H9 (cell line): ENCODE results near the gene WDHD1. TPM values are rescaled to one million over a fixed set of nuclear protein-coding genes. Genes with fewer than 3 reads are reported as not detected.

Experiments
- DNase-seq: peaks from one replicate; pipeline ENCODE4 v3.0.0-alpha.2; 2017
- H2AFZ ChIP-seq: one replicate; pipeline ENCODE4 v1.6.1; 2013; ENCODE audit warnings: mild to moderate bottlenecking, low read length, control low read depth, moderate library complexity
- H2AK5ac ChIP-seq: 2 replicates; pipeline ENCODE4 v1.6.1; 2013; ENCODE audit warnings: low read length, control low read depth, mixed read lengths; ENCODE audit not compliant: insufficient read length
- H2BK120ac ChIP-seq: one replicate; pipeline ENCODE4 v1.6.1; 2013; ENCODE audit warnings: low read depth, mild to moderate bottlenecking, low read length, control low read depth, inconsistent platforms; ENCODE audit not compliant: poor library complexity, severe bottlenecking
- H2BK12ac ChIP-seq: 2 replicates; pipeline ENCODE4 v1.6.1; 2013; ENCODE audit warnings: low read length, control low read depth, mixed read lengths, low read depth; ENCODE audit not compliant: insufficient read length
- H2BK15ac ChIP-seq: 2 replicates; pipeline ENCODE4 v1.6.1; 2013; ENCODE audit warnings: low read depth, low read length, control low read depth
- H2BK20ac ChIP-seq: one replicate; pipeline ENCODE4 v1.6.1; 2013; ENCODE audit warnings: low read depth, mild to moderate bottlenecking, low read length, control low read depth, inconsistent platforms; ENCODE audit not compliant: poor library complexity, severe bottlenecking
- H2BK5ac ChIP-seq: 2 replicates; pipeline ENCODE4 v1.6.1; 2013; ENCODE audit warnings: low read length, control low read depth, mixed read lengths; ENCODE audit not compliant: insufficient read length
- H3K14ac ChIP-seq: 2 replicates; pipeline ENCODE4 v1.6.1; 2013; ENCODE audit warnings: low read length, control low read depth; ENCODE audit not compliant: insufficient read depth
- H3K18ac ChIP-seq: 2 replicates; pipeline ENCODE4 v1.6.1; 2013; ENCODE audit warnings: low read depth, mild to moderate bottlenecking, mixed read lengths, low read length, control low read depth; ENCODE audit not compliant: insufficient read length
- H3K23ac ChIP-seq: 2 replicates; pipeline ENCODE4 v1.6.1; 2013; ENCODE audit warnings: low read length, control low read depth, mixed read lengths, low read depth; ENCODE audit not compliant: insufficient read length
- H3K23me2 ChIP-seq: 2 replicates; pipeline ENCODE4 v1.6.1; 2013; ENCODE audit warnings: low read depth, mild to moderate bottlenecking, mixed read lengths, low read length, control low read depth; ENCODE audit not compliant: insufficient read length, poor library complexity, severe bottlenecking
- H3K27ac ChIP-seq: 2 replicates; pipeline ENCODE4 v1.5.1; 2013; ENCODE audit warnings: low read length, control low read depth, mixed read lengths, low read depth; ENCODE audit not compliant: insufficient read length
- H3K27me3 ChIP-seq: 2 replicates; pipeline ENCODE4 v1.6.1; 2013; ENCODE audit warnings: low read length, control low read depth, inconsistent platforms; ENCODE audit not compliant: insufficient read depth
- H3K4ac ChIP-seq: 2 replicates; pipeline ENCODE4 v1.6.1; 2013; ENCODE audit warnings: low read depth, mild to moderate bottlenecking, control low read depth, inconsistent platforms, low read length, moderate library complexity
- H3K4me1 ChIP-seq: 2 replicates; pipeline ENCODE4 v1.6.1; 2013; ENCODE audit warnings: low read length, control low read depth, inconsistent platforms; ENCODE audit not compliant: insufficient read depth
- H3K4me2 ChIP-seq: 2 replicates; pipeline ENCODE4 v1.6.1; 2013; ENCODE audit warnings: low read length, control low read depth, mixed read lengths; ENCODE audit not compliant: insufficient read length, insufficient read depth
- H3K56ac ChIP-seq: 2 replicates; pipeline ENCODE4 v1.6.1; 2013; ENCODE audit warnings: low read depth, mild to moderate bottlenecking, mixed read lengths, low read length, control low read depth; ENCODE audit not compliant: insufficient read length
- H3K79me1 ChIP-seq: 2 replicates; pipeline ENCODE4 v1.6.1; 2013; ENCODE audit warnings: low read depth, mild to moderate bottlenecking, moderate library complexity, low read length, control low read depth, inconsistent platforms; ENCODE audit not compliant: insufficient read depth, poor library complexity, severe bottlenecking
- H3K79me2 ChIP-seq: 2 replicates; pipeline ENCODE4 v1.6.1; 2013; ENCODE audit warnings: low read length, control low read depth, inconsistent platforms; ENCODE audit not compliant: insufficient read depth
- H3K9ac ChIP-seq: 2 replicates; pipeline ENCODE4 v1.6.1; 2013; ENCODE audit warnings: low read length, control low read depth, mixed read lengths; ENCODE audit not compliant: insufficient read length; ENCODE audit errors: extremely low read depth
- H3K9me3 ChIP-seq: one replicate; pipeline ENCODE4 v1.6.1; 2013; ENCODE audit warnings: low read depth, low read length, inconsistent platforms; ENCODE audit not compliant: control insufficient read depth
- H3T11ph ChIP-seq: one replicate; pipeline ENCODE4 v1.6.1; 2013; ENCODE audit warnings: mild to moderate bottlenecking, low read length, control low read depth, inconsistent platforms
- H4K20me1 ChIP-seq: one replicate; pipeline ENCODE4 v1.6.1; 2013; ENCODE audit not compliant: control insufficient read depth, insufficient read length, insufficient read depth
- H4K5ac ChIP-seq: 2 replicates; pipeline ENCODE4 v1.6.1; 2013; ENCODE audit warnings: low read depth, mild to moderate bottlenecking, mixed read lengths, low read length, control low read depth; ENCODE audit not compliant: insufficient read length
- H4K8ac ChIP-seq: replicated peaks from 2 replicates; pipeline ENCODE4 v1.6.1; 2013; ENCODE audit warnings: low read length, control low read depth, mixed read lengths, low read depth; ENCODE audit not compliant: insufficient read length
- H4K91ac ChIP-seq: 2 replicates; pipeline ENCODE4 v1.6.1; 2013; ENCODE audit warnings: low read depth, mild to moderate bottlenecking, moderate library complexity, mixed read lengths, low read length, control low read depth; ENCODE audit not compliant: insufficient read length
- H3K27ac Mint-ChIP-seq, 3 experiments: 2 replicates in 2 of 3; 3 replicates in 1 of 3; pipeline ENCODE4 v1.8.0; 2020 to 2021; ENCODE audit warnings: mixed read lengths in 3 of 3, mild to moderate bottlenecking in 1 of 3, moderate library complexity in 1 of 3
- H3K27me3 Mint-ChIP-seq: 2 replicates; pipeline ENCODE4 v1.8.0; 2021; ENCODE audit warnings: low read depth, mild to moderate bottlenecking, moderate library complexity, mixed read lengths
- H3K36me3 Mint-ChIP-seq, 3 experiments: 2 replicates in 2 of 3; 3 replicates in 1 of 3; pipeline ENCODE4 v1.8.0; 2020 to 2021; ENCODE audit warnings: low read depth in 3 of 3, mixed read lengths in 3 of 3; ENCODE audit not compliant: insufficient read depth in 1 of 3
- H3K4me1 Mint-ChIP-seq, 2 experiments: 2 replicates each; pipeline ENCODE4 v1.8.0; 2020; ENCODE audit warnings: mixed read lengths in 2 of 2
- H3K4me3 Mint-ChIP-seq, 2 experiments: 2 replicates in 1 of 2; 3 replicates in 1 of 2; pipeline ENCODE4 v1.8.0; 2020 to 2021; ENCODE audit warnings: mild to moderate bottlenecking in 2 of 2, mixed read lengths in 2 of 2, moderate library complexity in 1 of 2
- H3K9me3 Mint-ChIP-seq, 2 experiments: 2 replicates in 1 of 2; 3 replicates in 1 of 2; pipeline ENCODE4 v1.8.0; 2020; ENCODE audit warnings: mild to moderate bottlenecking in 2 of 2, mixed read lengths in 2 of 2, moderate library complexity in 1 of 2
- WGBS: extraction: QIAGEN DNeasy Blood & Tissue Kit; methylation state at CpG from one replicate; pipeline ENCODE4 v1.1.7; 2013; ENCODE audit warnings: missing lambda C conversion rate, low lambda C conversion rate, mixed read lengths; ENCODE audit not compliant: insufficient read length; ENCODE audit errors: extremely low coverage; 5-methylcytosine and 5-hydroxymethylcytosine counted together
- total RNA-seq: library from RNA; stranded (reverse); gene quantifications from 2 replicates; pipeline ENCODE4 v1.2.1, GENCODE V29; 2021
- TF ChIP-seq, protein P1 (sequence below): fragments of 200-600 bp; sonication (generic); conservative IDR thresholded peaks from 3 replicates; pipeline ENCODE4 v1.8.0; 2021; ENCODE audit warnings: antibody characterized with exemption, mild to moderate bottlenecking

Gene WDHD1
- total RNA-seq, 1 experiment from 2014 or later, result 93.7 TPM

- Mint-ChIP-seq H3K4me3 (peak overlapping the region; percentile 86 to 95), H3K27me3 (no peaks in the 10 kb centered on the region), H3K4me1 (peaks cover 29 to 30% of the 10 kb centered on the region in 2 experiments), H3K9me3 (no peaks in the 10 kb centered on the region; a peak in 1 of 5 replicates), H3K27ac (peak overlapping the region; percentile 95 to 99 (median 99)), H3K36me3 (peaks cover 11 to 25% (median 19%) of the 10 kb centered on the region in 3 experiments; a peak in 6 of 7 replicates)
- no peak overlapping the region for H2BK20ac ChIP-seq
- H3K4me1 ChIP-seq, result no peaks in the 10 kb centered on the region; the same call in 1 of the 2 replicates
- no peak overlapping the region for H2BK120ac ChIP-seq
- peak overlapping the region; percentile 85 for H3K14ac ChIP-seq
- H2AFZ ChIP-seq, result peak overlapping the region; percentile 98
- H3K79me1 ChIP-seq, result peaks cover 7% of the 10 kb centered on the region
- no peak overlapping the region for H2BK5ac ChIP-seq
- H3K56ac ChIP-seq, result no peak overlapping the region
- H3K79me2 ChIP-seq, result peaks cover 27% of the 10 kb centered on the region; the same call in 1 of the 2 replicates
- no peak overlapping the region for H2BK12ac ChIP-seq
- no peak overlapping the region for H2BK15ac ChIP-seq
- H4K8ac ChIP-seq, result no peak overlapping the region
- TF ChIP-seq, protein P1, sequence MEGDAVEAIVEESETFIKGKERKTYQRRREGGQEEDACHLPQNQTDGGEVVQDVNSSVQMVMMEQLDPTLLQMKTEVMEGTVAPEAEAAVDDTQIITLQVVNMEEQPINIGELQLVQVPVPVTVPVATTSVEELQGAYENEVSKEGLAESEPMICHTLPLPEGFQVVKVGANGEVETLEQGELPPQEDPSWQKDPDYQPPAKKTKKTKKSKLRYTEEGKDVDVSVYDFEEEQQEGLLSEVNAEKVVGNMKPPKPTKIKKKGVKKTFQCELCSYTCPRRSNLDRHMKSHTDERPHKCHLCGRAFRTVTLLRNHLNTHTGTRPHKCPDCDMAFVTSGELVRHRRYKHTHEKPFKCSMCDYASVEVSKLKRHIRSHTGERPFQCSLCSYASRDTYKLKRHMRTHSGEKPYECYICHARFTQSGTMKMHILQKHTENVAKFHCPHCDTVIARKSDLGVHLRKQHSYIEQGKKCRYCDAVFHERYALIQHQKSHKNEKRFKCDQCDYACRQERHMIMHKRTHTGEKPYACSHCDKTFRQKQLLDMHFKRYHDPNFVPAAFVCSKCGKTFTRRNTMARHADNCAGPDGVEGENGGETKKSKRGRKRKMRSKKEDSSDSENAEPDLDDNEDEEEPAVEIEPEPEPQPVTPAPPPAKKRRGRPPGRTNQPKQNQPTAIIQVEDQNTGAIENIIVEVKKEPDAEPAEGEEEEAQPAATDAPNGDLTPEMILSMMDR, result no peak
- no peaks in the 10 kb centered on the region for H3K9me3 ChIP-seq
- peaks cover 10% of the 10 kb centered on the region for H3K23me2 ChIP-seq
- peak overlapping the region; percentile 83 for H3K18ac ChIP-seq
- H2AK5ac ChIP-seq, result no peak overlapping the region
- no peak overlapping the region for H3T11ph ChIP-seq
- no peaks in the 10 kb centered on the region for H4K20me1 ChIP-seq
- H3K23ac ChIP-seq, result no peak overlapping the region
- H4K5ac ChIP-seq, result no peak overlapping the region
- peak overlapping the region; percentile 88 for H3K9ac ChIP-seq
- H3K27me3 ChIP-seq, result no peaks in the 10 kb centered on the region
- WGBS, result no CpG with 5 or more reads among the region's 10 CpGs
- H4K91ac ChIP-seq, result no peak overlapping the region
- DNase-seq, result no peak
- H3K4me2 ChIP-seq, result peak overlapping the region; percentile 69
- H3K27ac ChIP-seq, result peak overlapping the region; percentile 79
- 0 out of 2 replicates have a peak overlapping the region, but pooled peaks have one; percentile 5 for H3K4ac ChIP-seq
These were observed 24.2 kb upstream of the WDHD1 start for GRCh38 chr14:55051165-55051422.
